Smooth muscle cell of the brain vasculature (primary cell): ENCODE results near the gene SHQ1.

Experiments
- DNase-seq: peaks from one replicate; pipeline ENCODE4 v3.0.0-alpha.2; 2012; ENCODE audit warnings: low read depth, low spot score

SHQ1 gene

GRCh38 chr3:72848703-72849081 is 447 bp upstream of the SHQ1 start:
- no peak for DNase-seq

GRCh38 chr3:72847282-72847681 is 963 bp downstream of the SHQ1 start:
- DNase-seq: no peak

DNA sequence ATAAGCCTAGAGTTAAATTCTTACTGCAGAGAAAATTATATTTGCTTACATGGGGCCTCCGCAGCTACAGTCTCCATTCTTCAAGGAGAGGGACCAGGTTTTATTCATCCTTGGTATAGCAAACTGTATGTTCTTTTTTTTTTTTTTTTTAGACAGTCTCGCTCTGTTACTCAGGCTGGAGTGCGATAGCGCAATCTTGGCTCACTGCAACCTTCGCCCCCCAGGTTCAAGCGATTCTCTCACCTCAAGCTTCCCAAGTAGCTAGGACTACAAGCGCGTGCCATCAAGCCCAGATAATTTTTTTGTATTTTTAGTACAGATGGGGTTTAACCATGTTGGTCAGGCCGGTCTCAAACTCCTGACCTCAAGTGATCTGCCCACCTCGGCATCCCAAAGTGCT is 2.1 kb downstream of the SHQ1 start:
- no peak for DNase-seq

GRCh38 chr3:72844436-72844993 is 3.7 kb downstream of the SHQ1 start:
- no peak for DNase-seq

DNA sequence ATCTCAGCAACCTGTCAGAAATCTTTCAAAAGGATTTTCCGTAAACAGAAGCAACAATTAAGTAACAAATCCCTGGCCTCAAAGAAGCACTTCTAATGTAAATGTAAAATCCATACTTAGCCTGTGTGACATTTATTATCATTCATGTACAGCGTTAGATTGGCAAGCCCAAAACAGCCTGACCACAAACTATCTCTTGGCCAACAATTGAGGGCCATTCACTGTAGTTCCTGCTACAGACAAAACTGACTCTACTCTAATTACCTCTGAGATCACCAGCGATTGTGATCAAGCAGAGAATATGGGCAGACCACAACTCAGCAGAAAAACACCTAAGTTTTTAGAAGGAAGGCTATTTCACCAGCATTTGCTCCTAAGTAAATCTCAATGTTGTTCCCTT is 9.2 kb downstream of the SHQ1 start:
- no peak for DNase-seq

DNA sequence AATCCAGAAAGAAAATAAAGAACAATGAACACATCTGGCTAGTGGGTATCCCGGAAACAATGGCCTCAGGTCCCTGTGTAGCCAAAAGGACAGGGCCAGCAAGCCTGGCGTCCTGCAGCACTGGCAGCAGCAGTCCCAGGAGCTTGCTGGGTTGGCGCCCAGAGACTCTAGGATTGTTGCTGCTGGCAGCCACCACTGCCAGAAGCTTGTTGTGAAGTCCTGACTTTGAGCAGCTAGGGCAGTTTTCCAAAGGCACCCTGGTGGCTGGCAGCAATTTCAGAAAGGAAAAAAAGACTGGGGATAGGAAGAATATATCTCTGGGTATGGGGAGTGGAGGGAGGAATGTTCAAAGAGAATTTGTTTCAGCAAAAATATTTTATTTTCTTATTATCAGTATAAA is 11.3 kb downstream of the SHQ1 start:
- DNase-seq: no peak

DNA sequence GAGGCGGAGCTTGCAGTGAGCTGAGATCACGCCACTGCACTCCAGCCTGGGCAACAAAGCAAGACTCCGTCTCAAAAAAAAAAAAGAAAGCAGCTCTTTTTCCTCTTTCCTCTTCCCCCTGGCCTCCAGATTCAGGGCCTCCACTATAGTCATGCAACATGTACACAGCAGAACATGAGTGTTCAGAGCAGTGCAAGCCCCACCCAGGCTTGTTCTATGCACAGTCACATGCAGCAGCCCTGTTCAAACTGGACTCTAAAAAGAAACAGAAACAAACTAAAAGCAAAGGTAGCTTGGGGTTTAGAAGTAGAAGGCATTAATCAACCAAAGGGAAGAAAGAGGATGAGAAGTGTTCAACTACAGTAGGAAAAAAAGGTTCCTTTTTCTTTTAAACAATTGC is 11.8 kb downstream of the SHQ1 start:
- no peak for DNase-seq

- DNase-seq: no peak
These were observed 17.6 kb downstream of the SHQ1 start for GRCh38 chr3:72830452-72831223.

GRCh38 chr3:72829701-72830100 is 18.5 kb downstream of the SHQ1 start:
- no peak for DNase-seq

DNA sequence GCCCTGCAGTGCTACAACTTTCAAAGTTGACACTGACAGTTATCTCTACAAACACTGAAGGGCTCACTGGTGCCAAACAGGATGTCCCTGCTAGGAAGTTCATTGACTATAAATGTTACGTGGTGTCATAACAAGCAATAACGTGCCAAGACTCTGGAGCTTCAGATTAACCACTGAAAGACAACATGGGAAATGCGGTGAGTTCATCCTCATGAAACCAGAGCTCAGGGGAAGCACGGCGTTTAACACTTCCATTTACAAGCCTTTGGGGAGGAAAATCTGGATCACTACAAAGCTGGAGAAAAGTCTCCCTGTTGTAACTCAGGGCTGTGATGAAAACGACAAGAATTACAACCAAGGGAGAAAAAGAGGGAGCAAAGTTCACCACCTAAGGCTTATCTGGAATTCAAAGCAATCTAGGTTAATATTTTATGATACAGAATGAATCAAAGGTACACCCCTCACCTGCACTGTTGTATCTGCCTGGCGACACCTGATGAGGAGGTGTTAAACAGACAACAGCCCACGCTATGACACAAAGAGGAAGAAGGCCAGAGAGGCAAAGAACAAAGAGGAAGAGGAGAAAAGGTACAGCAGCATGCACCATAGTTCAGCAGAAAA is 27.0 kb downstream of the SHQ1 start:
- DNase-seq: no peak

DNA sequence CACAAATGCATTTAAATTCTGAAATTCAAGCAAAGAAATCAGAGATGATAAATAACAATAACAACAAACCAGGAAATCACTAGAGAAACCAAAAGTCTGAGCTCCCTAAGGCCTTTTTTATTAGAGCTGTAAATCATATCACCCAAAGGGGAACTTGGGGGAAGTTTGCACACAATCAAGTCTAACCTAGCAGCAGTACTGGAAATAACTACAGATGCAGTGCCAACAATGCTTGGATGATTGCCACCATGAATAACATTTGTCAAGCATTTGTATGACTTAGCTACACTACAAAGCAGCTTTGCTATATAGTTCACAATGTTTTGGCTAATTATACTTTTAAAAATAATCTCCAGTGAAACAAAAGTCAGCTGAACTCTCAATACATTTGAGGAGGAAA is 27.8 kb downstream of the SHQ1 start:
- no peak for DNase-seq

DNA sequence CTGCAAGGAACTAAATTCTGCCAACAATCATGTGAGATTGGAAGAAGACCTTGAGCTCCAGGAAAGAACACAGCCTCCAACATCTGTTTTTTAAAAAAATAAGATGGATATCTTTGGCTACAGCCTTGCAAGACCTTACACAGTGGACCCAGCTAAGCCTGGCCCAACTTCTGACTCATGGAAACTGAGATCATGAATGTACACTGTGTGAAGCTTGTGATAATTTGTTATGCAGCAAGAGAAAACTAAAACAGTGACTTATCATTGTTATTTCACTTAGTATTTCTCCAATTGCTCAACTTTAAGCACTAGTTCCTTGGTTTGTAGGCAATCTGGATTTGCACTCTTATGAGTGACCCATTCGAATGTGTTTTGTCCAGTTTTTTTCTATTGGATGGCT is 29.3 kb downstream of the SHQ1 start:
- no peak for DNase-seq

DNA sequence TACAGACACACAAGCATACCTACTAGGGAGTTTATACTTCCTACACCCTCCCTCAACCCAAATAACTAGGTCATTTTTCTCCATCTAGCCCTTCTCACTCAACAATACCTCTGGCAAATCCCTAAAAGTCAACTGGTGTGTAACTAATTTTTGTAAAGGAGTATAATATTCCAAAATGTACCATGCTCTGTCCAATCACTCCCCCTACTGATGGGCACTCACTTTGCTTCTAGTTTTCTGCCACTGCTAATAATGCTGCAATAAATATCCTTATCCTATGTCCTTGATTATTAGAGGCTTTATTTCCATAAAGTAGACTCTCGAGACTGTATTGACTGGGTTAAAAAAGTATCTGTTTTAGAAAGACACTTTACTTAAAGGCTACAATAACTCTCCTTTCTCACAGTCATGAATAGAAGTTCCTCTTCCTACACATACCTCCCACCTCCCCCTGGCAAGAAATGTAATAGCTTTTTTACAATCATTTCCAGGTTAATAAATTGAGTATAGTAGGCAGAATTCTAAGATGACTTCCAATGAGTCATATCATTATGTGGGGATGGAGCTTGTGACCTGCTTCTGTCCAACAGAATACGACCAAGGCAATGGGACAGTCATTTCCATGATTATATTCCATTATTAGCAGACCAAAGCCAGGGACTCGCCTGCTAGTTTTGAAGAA is 30.0 kb downstream of the SHQ1 start:
- no peak for DNase-seq

- no peak for DNase-seq
These were observed 31.3 kb downstream of the SHQ1 start for GRCh38 chr3:72816862-72817355.

GRCh38 chr3:72814308-72814707 is 33.9 kb downstream of the SHQ1 start:
- no peak for DNase-seq

GRCh38 chr3:72812201-72812600 is 36.0 kb downstream of the SHQ1 start:
- no peak for DNase-seq

DNA sequence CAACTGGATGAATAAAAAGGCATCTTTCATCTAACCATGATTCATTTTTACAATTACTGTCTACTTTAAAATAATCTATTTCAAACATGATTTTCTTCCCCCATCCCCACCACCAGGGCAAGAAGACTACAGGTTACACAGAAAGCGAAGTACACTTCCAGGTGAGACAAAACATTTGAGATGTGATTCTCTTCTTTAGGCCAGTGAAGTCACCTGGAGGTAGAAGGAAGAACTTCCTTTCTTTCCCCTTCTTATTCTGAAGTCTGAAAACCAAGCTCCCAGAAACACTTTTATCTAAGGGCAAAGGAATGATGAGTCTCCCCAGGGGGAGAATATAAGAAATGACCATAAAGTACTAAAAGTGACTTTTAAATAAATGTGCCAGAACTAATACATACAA is 36.7 kb downstream of the SHQ1 start:
- DNase-seq: no peak

DNA sequence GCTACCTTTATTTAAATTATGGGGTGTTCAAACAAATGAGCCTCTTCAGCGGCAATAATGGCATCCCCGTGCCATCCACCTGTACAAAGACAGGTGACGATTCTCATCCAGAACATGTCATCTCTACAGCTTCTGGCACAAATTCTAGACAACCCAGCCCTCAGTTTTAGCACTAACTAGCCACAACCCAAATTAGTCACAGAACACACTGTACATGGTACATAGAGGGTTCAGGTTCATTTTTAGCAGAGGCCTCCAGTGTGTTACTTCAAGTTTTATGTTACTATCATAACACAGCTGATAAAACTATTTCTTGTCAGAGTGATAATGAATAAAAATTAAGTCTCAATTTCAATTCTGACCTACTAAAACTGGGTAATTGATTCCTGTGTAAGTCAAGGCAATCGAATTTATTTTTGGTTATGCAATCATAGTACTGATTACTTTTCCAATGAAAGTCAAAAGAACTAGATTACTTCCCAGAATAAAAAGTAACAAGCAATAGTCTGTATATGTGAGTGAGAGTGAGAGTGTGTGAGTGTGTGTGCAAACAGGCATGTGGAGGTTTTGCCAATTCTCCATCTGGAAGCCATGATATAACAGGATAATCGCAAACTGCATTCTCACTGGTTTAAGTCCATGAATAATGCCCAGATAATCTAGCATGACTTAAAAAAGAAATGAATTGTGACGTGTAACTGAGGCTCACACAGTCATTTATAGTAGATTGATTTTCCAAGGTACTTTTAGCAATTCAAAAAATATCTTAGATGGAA is 37.4 kb downstream of the SHQ1 start:
- DNase-seq: no peak

- DNase-seq: no peak
These were observed 38.2 kb downstream of the SHQ1 start for GRCh38 chr3:72810063-72810462.

DNA sequence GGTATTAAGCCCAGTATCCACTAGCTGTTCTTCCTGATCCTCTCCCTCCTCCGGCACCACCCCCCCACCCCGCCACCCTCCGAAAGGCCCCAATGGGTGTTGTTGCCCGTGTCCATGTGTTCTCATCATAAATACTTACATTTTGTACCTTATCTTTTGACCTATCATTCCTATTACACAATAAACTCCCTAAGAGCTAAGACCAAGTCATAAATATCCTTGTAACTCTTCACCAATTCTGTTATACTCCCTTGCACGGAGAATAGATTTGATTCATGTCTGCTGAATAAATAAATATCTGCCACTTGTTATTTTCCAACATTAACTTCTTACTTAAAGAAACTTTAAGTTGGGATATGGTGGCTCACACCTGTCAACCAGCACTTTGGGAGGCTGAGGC is 43.9 kb downstream of the SHQ1 start:
- DNase-seq: no peak

GRCh38 chr3:72803573-72803972 is 44.7 kb downstream of the SHQ1 start:
- DNase-seq: no peak

DNA sequence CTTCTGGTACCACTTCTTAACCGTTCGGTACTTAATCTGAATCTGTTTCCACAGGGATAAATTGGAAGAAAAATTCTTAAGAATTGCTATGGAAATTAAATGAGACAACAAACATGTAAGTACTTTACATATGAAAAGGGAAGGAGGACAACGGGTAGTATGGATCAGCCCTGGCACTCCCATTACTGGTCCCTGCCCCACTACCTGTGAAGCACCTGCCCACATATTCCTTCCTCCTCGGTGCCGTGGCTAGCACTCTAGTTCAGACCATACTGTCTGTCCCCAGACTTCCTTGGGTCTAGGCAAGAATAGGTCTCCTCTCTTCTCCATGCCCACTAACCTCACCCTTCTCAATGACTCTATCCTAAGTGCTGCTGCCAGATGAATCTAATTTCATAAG is 46.2 kb downstream of the SHQ1 start:
- DNase-seq: no peak
